ENCODE measurements around the gene EEIG1. TPM values are rescaled to one million over a fixed set of nuclear protein-coding genes. Genes with fewer than 3 reads are reported as not detected.

The EEIG1 gene
- total RNA-seq, 3 donors from 2014 or later = 127 to 168 (median 144) TPM

DNA sequence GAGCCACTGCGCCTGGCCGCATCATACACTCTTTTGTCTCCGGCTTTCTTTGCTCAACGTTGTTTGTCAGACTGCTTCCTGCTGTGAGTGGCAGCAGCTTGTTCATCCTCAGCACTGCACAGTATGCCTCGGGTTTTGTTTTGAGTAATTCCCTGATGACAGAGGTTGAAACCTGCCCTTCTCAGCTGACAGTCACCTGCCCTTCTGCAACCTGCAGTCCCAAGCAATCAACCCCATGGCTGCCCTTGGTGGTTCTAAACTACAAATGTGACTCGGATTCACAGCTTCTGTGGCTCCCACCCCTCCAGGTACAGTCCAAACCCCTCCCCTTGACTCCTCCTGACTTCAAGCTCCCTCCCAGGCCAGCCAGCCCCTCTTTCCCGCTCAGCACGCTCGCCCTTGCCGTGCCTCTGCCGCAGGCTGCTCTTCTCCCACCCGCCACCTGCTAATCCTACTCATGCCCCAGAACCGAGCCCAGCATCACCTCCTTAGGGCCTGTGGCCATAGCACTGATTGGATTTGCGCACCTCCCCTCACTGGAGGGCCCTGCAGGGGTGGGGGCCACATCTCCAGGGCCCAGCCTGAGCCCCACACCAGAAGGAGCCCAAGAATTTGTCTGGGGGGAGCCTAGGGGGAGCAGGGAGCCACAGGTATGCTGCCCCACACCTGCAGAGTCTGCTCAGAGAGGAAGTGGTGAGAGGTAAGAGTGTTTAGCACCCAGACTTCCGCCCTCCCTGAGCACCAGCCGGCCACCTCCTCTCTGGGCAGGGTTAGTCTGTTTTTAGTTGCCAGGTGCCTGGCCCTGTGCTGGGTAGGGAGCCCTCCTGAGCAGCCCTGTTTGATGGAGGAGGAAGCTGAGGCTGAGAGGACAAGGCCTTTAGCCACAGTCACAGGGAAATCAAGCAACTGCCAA is 10.1 kb downstream of the EEIG1 start:
- H3K4me3 ChIP-seq = no peak overlapping the region
- no peaks in the 10 kb centered on the region for H3K9me3 ChIP-seq
- TF ChIP-seq, protein P1, sequence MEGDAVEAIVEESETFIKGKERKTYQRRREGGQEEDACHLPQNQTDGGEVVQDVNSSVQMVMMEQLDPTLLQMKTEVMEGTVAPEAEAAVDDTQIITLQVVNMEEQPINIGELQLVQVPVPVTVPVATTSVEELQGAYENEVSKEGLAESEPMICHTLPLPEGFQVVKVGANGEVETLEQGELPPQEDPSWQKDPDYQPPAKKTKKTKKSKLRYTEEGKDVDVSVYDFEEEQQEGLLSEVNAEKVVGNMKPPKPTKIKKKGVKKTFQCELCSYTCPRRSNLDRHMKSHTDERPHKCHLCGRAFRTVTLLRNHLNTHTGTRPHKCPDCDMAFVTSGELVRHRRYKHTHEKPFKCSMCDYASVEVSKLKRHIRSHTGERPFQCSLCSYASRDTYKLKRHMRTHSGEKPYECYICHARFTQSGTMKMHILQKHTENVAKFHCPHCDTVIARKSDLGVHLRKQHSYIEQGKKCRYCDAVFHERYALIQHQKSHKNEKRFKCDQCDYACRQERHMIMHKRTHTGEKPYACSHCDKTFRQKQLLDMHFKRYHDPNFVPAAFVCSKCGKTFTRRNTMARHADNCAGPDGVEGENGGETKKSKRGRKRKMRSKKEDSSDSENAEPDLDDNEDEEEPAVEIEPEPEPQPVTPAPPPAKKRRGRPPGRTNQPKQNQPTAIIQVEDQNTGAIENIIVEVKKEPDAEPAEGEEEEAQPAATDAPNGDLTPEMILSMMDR (IDR thresholded peaks at IDR 0.05) = no peak
- H3K36me3 ChIP-seq (ENCODE audit: low read depth) = no peaks in the 10 kb centered on the region
- ATAC-seq (peak; percentile 38), DNase-seq (peak in 2 of 3 donors; percentile 58 to 82)
- peaks cover 98% of the 10 kb centered on the region for H3K4me1 ChIP-seq (ENCODE audit: low read depth)
- intact Hi-C loops (cut with DNase I, micrococcal nuclease) = no loop called here

DNA sequence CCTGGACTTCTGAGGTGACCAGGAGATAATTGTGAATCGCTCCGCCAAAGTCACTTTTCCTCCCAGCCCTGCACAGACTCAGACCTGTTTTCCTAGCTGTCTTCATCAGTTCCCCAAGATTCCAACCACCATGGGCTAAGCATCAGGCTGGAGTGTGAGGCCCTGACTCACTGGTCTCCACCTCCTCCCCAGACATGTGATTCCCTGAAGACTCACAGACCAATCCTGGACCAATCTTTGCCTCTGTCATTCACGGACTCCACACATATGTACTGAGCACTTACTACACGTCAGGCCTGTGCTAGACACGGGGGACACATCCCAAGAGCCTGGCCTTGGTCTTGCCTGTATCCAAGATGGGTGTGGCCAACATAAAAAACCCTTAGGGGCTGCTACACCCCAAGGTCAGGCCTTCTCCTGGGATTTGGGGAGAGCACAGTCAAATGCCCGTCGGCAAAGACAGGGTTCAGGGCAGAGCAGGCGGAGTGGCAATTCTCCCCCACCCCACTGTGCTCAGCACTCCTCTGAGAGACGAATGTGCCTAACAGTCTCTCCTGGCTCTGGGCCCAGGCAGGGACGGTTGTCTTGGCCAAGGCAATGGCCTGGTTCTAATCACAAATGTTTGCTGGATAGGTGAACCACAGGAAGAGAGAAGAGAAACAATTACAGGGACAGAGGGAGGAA is 11.9 kb downstream of the EEIG1 start:
- intact Hi-C loops (cut with DNase I, micrococcal nuclease) = no loop called here
- TF ChIP-seq, protein P1 (IDR thresholded peaks at IDR 0.05) = no peak
- H3K36me3 ChIP-seq (ENCODE audit: low read depth) = no peaks in the 10 kb centered on the region
- H3K4me3 ChIP-seq = no peak overlapping the region
- H3K9me3 ChIP-seq = no peaks in the 10 kb centered on the region
- ATAC-seq = peak; percentile 8
- H3K4me1 ChIP-seq (ENCODE audit: low read depth) = peaks cover 89% of the 10 kb centered on the region
- peak; percentile 64 to 66 (median 66) for DNase-seq

DNA sequence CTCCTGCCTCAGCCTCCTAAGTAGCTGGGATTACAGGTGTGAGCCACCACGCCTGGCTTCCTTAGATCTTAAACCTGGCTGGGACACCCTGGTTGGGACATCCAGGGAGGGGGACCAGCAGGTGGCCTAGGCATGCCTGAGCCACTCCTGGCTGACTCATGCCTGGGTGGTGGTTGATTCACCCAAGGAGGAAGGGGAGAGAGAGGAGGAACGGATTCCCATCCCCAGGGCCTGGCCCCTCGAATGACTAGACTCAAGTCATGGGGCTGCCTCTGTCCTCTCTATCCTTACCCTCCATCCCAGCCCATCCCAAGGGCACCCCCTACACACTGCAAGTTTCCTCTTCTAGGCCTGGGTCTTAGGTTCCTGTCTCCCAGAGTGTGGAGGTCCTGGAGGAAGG is 12.7 kb downstream of the EEIG1 start:
- intact Hi-C loops (cut with DNase I, micrococcal nuclease) = no loop called here
- no peaks in the 10 kb centered on the region for H3K9me3 ChIP-seq
- H3K36me3 ChIP-seq (ENCODE audit: low read depth) = no peaks in the 10 kb centered on the region
- DNase-seq (peak; percentile 66 to 86 (median 78)), ATAC-seq (peak; percentile 66)
- H3K4me1 ChIP-seq (ENCODE audit: low read depth) = peaks cover 88% of the 10 kb centered on the region
- H3K4me3 ChIP-seq = no peak overlapping the region
- TF ChIP-seq, protein P1 (IDR thresholded peaks at IDR 0.05) = no peak

DNA sequence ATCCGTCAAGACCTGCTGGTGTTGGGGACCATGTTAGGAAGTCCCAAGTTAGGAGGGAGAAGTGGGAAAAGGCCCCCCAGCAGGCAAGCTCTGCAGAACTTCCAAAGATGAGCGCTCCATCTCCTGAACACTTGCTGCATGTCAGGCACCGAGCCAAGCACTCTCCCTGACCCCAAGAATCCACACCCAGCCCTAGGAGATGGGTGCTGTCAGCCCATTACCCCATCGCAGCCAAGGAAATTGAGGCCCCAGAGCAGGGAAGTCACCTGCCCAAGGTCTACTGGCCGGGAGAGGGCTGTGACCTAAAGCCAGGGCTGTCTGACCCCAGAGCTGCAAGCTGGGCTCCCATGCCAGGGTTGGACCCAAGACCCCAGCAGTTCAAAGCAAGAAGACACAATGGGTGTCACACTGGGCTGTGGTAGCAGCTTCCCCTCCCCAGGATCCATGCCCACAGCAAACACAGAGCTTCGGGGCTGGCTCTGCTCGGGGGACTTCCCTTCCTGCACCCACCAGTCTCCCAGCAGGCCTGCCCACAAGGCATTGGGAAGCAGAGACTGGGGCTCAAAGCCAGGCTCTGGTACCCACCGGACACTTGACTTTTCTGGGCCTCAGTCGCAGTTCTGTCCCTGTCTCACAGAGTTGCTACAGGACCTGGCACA is 13.5 kb downstream of the EEIG1 start:
- ATAC-seq = no peak
- H3K9me3 ChIP-seq = no peaks in the 10 kb centered on the region
- intact Hi-C loops (cut with DNase I, micrococcal nuclease) = no loop called here
- no peaks in the 10 kb centered on the region for H3K36me3 ChIP-seq (ENCODE audit: low read depth)
- no peak overlapping the region for H3K4me3 ChIP-seq
- DNase-seq = peak in 2 of 3 donors; percentile 50 to 54
- TF ChIP-seq, protein P1 (IDR thresholded peaks at IDR 0.05) = no peak
- peaks cover 82% of the 10 kb centered on the region for H3K4me1 ChIP-seq (ENCODE audit: low read depth)

DNA sequence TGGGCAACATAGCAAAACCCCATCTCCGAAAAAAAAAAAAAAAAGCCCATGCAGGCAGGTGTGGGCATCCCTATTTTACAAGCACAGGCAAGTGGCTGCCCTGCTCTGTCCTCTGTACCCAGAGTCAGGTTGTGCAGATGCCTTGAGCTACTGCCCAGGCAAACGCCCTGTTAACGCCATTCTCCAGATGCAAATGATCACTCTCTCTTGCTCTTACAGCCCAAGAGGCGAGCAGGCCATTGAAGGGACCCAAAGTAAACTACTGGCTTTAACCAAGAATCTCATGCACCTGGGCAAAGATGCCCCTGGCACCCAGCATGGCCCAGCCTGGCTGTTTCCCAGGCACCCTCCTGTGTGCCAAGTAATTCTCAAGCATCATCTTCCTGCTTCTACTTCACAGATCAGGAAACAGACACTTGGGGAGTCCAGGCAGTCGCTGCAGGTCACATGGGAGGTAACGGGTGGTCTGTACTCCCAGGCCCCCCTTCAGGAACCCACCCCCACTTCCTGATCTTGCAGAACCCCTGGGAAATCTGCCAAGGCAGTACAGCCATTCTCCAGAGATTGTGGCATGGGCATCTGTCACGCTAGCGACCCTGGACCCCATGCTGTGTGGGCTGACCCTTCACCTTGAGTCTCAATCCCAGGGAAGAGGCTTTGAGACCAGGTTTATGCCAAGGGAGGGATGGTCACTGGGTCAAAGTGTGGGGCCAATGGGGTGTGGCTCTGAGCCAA is 14.2 kb downstream of the EEIG1 start:
- H3K36me3 ChIP-seq (ENCODE audit: low read depth) = no peaks in the 10 kb centered on the region
- no peak for ATAC-seq
- intact Hi-C loops (cut with DNase I, micrococcal nuclease) = no loop called here

More for the DNA sequence above, 14.2 kb downstream of the EEIG1 start:
- DNase-seq = peak in 2 of 3 donors; percentile 45 to 53
- TF ChIP-seq, protein P1 (IDR thresholded peaks at IDR 0.05) = no peak
- H3K4me3 ChIP-seq = no peak overlapping the region
- H3K9me3 ChIP-seq = no peaks in the 10 kb centered on the region
- H3K4me1 ChIP-seq (ENCODE audit: low read depth) = peaks cover 75% of the 10 kb centered on the region

Data from mucosa of descending colon (tissue), 3 donors.